Adipocyte (in vitro differentiated cells): ENCODE data around the gene NEIL3.
A peak's percentile ranks its signal among the peaks of the same experiment; 100 is the strongest.

Experiments used
- DNase-seq: peaks from one replicate; pipeline ENCODE4 v3.0.0-alpha.2; 2015; ENCODE audit warnings: low read depth
- H3K27me3 ChIP-seq: replicated peaks from 2 replicates; pipeline ENCODE4 v1.7.0; 2013; ENCODE audit warnings: mild to moderate bottlenecking, low read length, moderate library complexity; ENCODE audit not compliant: control insufficient read depth, insufficient read depth
- H3K36me3 ChIP-seq: 2 replicates; pipeline ENCODE4 v1.7.0; 2013; ENCODE audit warnings: low read length, mild to moderate bottlenecking, moderate library complexity; ENCODE audit not compliant: control insufficient read depth, insufficient read depth, severe bottlenecking
- H3K4me1 ChIP-seq: 2 replicates; pipeline ENCODE4 v1.7.0; 2013; ENCODE audit warnings: mild to moderate bottlenecking, low read length, moderate library complexity; ENCODE audit not compliant: control insufficient read depth, insufficient read depth
- H3K4me3 ChIP-seq: 2 replicates; pipeline ENCODE4 v1.7.0; 2013; ENCODE audit warnings: mild to moderate bottlenecking, low read length, moderate library complexity
- H3K9ac ChIP-seq: 2 replicates; pipeline ENCODE4 v1.7.0; 2013; ENCODE audit warnings: mild to moderate bottlenecking, low read length, moderate library complexity
- H3K9me3 ChIP-seq: 2 replicates; pipeline ENCODE4 v1.7.0; 2013; ENCODE audit warnings: mild to moderate bottlenecking, low read length, moderate library complexity; ENCODE audit not compliant: control insufficient read depth

Gene NEIL3

GRCh38 chr4:177375372-177375771 lies 65.7 kb downstream of the NEIL3 start:
- no peaks in the 10 kb centered on the region for H3K4me1 ChIP-seq
- DNase-seq, result no peak
- no peak overlapping the region for H3K9ac ChIP-seq
- H3K27me3 ChIP-seq, result no peaks in the 10 kb centered on the region
- H3K36me3 ChIP-seq, result no peaks in the 10 kb centered on the region
- no peak overlapping the region for H3K4me3 ChIP-seq
- H3K9me3 ChIP-seq, result no peaks in the 10 kb centered on the region

- no peaks in the 10 kb centered on the region for H3K36me3 ChIP-seq
- no peak overlapping the region for H3K9ac ChIP-seq
- DNase-seq, result no peak
- H3K27me3 ChIP-seq, result no peaks in the 10 kb centered on the region
- no peaks in the 10 kb centered on the region for H3K4me1 ChIP-seq
- no peaks in the 10 kb centered on the region for H3K9me3 ChIP-seq
- no peak overlapping the region for H3K4me3 ChIP-seq
These were observed 66.3 kb downstream of the NEIL3 start for GRCh38 chr4:177376024-177376423.

- no peak overlapping the region for H3K4me3 ChIP-seq
- DNase-seq, result no peak
These were observed 71.1 kb downstream of the NEIL3 start for GRCh38 chr4:177380730-177381287.

GRCh38 chr4:177381762-177382310 lies 72.2 kb downstream of the NEIL3 start:
- Histone ChIP-seq H3K4me1 (peaks cover 10% of the 10 kb centered on the region), H3K36me3 (no peaks in the 10 kb centered on the region), H3K4me3 (no peak overlapping the region), H3K9ac (no peak overlapping the region), H3K9me3 (no peaks in the 10 kb centered on the region), H3K27me3 (no peaks in the 10 kb centered on the region)
- DNase-seq, result no peak

More at GRCh38 chr4:177380730-177381287, 71.1 kb downstream of the NEIL3 start:
- Histone ChIP-seq H3K9me3 (no peaks in the 10 kb centered on the region), H3K9ac (no peak overlapping the region), H3K36me3 (no peaks in the 10 kb centered on the region), H3K27me3 (no peaks in the 10 kb centered on the region), H3K4me1 (peaks cover 4% of the 10 kb centered on the region)

- Histone ChIP-seq H3K4me3 (no peak overlapping the region), H3K36me3 (no peaks in the 10 kb centered on the region), H3K4me1 (peaks cover 10% of the 10 kb centered on the region), H3K9ac (no peak overlapping the region), H3K9me3 (no peaks in the 10 kb centered on the region), H3K27me3 (no peaks in the 10 kb centered on the region)
- DNase-seq, result peak; percentile 12
These were observed 75.3 kb downstream of the NEIL3 start for GRCh38 chr4:177384856-177385397.

- H3K36me3 ChIP-seq, result no peaks in the 10 kb centered on the region
- peaks cover 10% of the 10 kb centered on the region for H3K4me1 ChIP-seq
- peak; percentile 67 for DNase-seq
- H3K9me3 ChIP-seq, result no peaks in the 10 kb centered on the region
- no peak overlapping the region for H3K9ac ChIP-seq
- H3K27me3 ChIP-seq, result no peaks in the 10 kb centered on the region
- H3K4me3 ChIP-seq, result no peak overlapping the region
These were observed 76.1 kb downstream of the NEIL3 start for GRCh38 chr4:177385576-177386277.

GRCh38 chr4:177386278-177386815 lies 76.7 kb downstream of the NEIL3 start:
- DNase-seq, result no peak
- Histone ChIP-seq H3K36me3 (no peaks in the 10 kb centered on the region), H3K4me1 (peaks cover 10% of the 10 kb centered on the region), H3K9ac (no peak overlapping the region), H3K9me3 (no peaks in the 10 kb centered on the region), H3K4me3 (no peak overlapping the region), H3K27me3 (no peaks in the 10 kb centered on the region)

GRCh38 chr4:177391287-177391686 lies 81.6 kb downstream of the NEIL3 start:
- H3K4me3 ChIP-seq, result no peak overlapping the region
- no peaks in the 10 kb centered on the region for H3K9me3 ChIP-seq
- H3K36me3 ChIP-seq, result no peaks in the 10 kb centered on the region
- H3K27me3 ChIP-seq, result no peaks in the 10 kb centered on the region
- H3K9ac ChIP-seq, result no peak overlapping the region
- H3K4me1 ChIP-seq, result peaks cover 3% of the 10 kb centered on the region
- DNase-seq, result peak; percentile 29

GRCh38 chr4:177391953-177392352 lies 82.3 kb downstream of the NEIL3 start:
- Histone ChIP-seq H3K27me3 (no peaks in the 10 kb centered on the region), H3K4me3 (no peak overlapping the region), H3K9me3 (no peaks in the 10 kb centered on the region), H3K36me3 (no peaks in the 10 kb centered on the region), H3K4me1 (no peaks in the 10 kb centered on the region), H3K9ac (no peak overlapping the region)
- no peak for DNase-seq

GRCh38 chr4:177393236-177393635 lies 83.6 kb downstream of the NEIL3 start:
- Histone ChIP-seq H3K9me3 (no peaks in the 10 kb centered on the region), H3K9ac (no peak overlapping the region), H3K27me3 (no peaks in the 10 kb centered on the region), H3K4me3 (no peak overlapping the region), H3K4me1 (no peaks in the 10 kb centered on the region), H3K36me3 (no peaks in the 10 kb centered on the region)
- no peak for DNase-seq

- Histone ChIP-seq H3K36me3 (no peaks in the 10 kb centered on the region), H3K4me3 (no peak overlapping the region), H3K4me1 (no peaks in the 10 kb centered on the region), H3K9me3 (no peaks in the 10 kb centered on the region), H3K27me3 (no peaks in the 10 kb centered on the region), H3K9ac (no peak overlapping the region)
- no peak for DNase-seq
These were observed 86.7 kb downstream of the NEIL3 start for GRCh38 chr4:177396352-177396751.
